ENCODE results near the gene CWC27. TPM values are rescaled to one million over a fixed set of nuclear protein-coding genes. Genes with fewer than 3 reads are reported as not detected.
"Not testable (repeated sequence)": the region's sequence is repeated elsewhere in the genome, so short reads cannot be mapped to it uniquely, and the experiment has no call there.

Gene CWC27
- polyA plus RNA-seq, 1 experiment: 39.5 TPM

DNA sequence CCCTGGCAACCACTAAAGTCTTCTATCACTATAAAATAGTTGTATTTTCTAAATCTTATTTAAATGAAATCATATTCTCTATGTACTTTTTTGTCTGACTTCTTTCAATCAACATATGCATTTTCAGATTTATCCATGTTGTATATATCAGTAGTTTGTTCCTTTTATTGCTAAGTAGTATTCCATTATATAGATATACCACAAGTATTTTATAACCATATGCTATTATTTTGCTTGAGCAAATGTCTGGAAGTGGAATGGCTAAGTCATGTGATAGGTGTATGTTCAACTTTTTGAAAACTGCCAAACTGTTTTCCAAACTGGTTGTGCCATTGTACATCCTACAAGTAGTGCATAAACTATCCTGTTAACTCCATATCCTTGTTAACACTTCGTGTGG is 131.1 kb downstream of the CWC27 start:
- ChIA-PET CTCF (no interaction called here), POLR2A (no interaction called here)
- DNase-seq (ENCODE audit: low read depth, low spot score): no peak
- Histone ChIP-seq H3K9me3 (ENCODE audit: control insufficient read depth, insufficient read depth, low read length) (no peaks in the 10 kb centered on the region), H3K27me3 (ENCODE audit: control insufficient read depth, insufficient read depth, low read length) (no peaks in the 10 kb centered on the region), H3K4me3 (ENCODE audit: low read depth, low read length) (no peak overlapping the region), H3K27ac (ENCODE audit: low read depth, low read length) (no peak overlapping the region)
- TF ChIP-seq, protein P1, sequence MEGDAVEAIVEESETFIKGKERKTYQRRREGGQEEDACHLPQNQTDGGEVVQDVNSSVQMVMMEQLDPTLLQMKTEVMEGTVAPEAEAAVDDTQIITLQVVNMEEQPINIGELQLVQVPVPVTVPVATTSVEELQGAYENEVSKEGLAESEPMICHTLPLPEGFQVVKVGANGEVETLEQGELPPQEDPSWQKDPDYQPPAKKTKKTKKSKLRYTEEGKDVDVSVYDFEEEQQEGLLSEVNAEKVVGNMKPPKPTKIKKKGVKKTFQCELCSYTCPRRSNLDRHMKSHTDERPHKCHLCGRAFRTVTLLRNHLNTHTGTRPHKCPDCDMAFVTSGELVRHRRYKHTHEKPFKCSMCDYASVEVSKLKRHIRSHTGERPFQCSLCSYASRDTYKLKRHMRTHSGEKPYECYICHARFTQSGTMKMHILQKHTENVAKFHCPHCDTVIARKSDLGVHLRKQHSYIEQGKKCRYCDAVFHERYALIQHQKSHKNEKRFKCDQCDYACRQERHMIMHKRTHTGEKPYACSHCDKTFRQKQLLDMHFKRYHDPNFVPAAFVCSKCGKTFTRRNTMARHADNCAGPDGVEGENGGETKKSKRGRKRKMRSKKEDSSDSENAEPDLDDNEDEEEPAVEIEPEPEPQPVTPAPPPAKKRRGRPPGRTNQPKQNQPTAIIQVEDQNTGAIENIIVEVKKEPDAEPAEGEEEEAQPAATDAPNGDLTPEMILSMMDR (IDR thresholded peaks at IDR 0.05; ENCODE audit: low read depth, low read length): no peak

DNA sequence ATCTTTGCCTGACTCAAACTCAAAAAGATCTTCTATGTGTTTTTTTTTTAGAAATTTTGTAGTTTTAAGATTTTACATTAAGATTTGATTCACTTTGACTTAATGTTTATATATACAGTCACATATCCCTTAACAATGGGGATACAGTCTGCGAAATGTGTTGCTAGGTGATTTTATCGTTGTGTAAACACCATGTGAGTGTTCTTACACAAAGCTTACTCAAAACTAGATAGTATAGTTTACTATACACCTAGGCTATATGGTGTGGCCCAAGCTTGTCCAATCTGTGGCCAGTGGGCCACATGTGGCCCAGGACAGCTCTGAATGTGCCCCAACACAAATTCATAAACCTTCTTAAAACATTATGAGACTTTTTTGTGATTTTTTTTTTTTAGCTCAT is 131.9 kb downstream of the CWC27 start:
- TF ChIP-seq, protein P1 (IDR thresholded peaks at IDR 0.05; ENCODE audit: low read depth, low read length): no peak
- Histone ChIP-seq H3K9me3 (ENCODE audit: control insufficient read depth, insufficient read depth, low read length) (no peaks in the 10 kb centered on the region), H3K27ac (ENCODE audit: low read depth, low read length) (no peak overlapping the region), H3K27me3 (ENCODE audit: control insufficient read depth, insufficient read depth, low read length) (no peaks in the 10 kb centered on the region), H3K4me3 (ENCODE audit: low read depth, low read length) (no peak overlapping the region)
- DNase-seq (ENCODE audit: low read depth, low spot score): no peak
- ChIA-PET POLR2A (no interaction called here), CTCF (no interaction called here)

DNA sequence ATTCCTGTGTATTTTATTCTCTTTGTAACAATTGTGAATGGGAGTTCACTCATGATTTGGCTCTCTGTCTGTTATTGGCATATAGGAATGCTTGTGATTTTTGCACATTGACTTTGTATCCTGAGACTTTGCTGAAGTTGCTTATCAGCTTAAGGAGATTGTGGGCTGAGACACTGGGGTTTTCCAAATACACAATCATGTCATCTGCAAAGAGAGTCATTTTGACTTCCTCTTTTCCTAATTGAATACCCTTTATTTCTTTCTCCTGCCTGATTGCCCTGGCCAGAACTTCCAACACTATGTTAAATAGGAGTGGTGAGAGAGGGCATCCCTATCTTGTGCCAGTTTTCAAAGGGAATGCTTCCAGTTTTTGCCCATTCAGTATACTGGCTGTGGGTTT is 138.7 kb downstream of the CWC27 start:
- DNase-seq (ENCODE audit: low read depth, low spot score); H3K27ac ChIP-seq (ENCODE audit: low read depth, low read length); POLR2A ChIA-PET; H3K9me3 ChIP-seq (ENCODE audit: control insufficient read depth, insufficient read depth, low read length); H3K4me3 ChIP-seq (ENCODE audit: low read depth, low read length); CTCF ChIA-PET; H3K27me3 ChIP-seq (ENCODE audit: control insufficient read depth, insufficient read depth, low read length): not testable (repeated sequence)

DNA sequence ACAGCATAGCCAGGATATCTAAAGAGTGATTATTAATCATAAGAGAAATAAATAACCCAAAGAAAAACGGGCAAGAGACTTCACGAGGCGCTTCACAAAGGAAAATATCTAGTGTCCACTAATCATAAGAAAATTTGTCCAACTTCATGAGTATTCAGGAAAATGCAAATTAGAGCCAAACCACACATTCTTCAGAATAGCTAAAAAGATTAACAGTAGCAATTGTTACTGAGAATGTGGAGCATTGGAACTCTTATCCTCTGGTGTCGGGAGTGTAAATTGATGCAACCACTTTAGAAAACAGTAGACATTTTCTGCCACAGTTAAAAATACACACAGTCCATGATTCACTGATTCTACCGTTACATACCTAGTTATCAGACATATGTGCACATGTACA is 145.7 kb downstream of the CWC27 start:
- DNase-seq (ENCODE audit: low read depth, low spot score): no peak
- ChIA-PET CTCF (no interaction called here), POLR2A (no interaction called here)
- H3K27ac ChIP-seq (ENCODE audit: low read depth, low read length): no peak overlapping the region
- TF ChIP-seq, protein P1 (IDR thresholded peaks at IDR 0.05; ENCODE audit: low read depth, low read length): no peak
- no peak overlapping the region for H3K4me3 ChIP-seq (ENCODE audit: low read depth, low read length)
- H3K9me3 ChIP-seq (ENCODE audit: control insufficient read depth, insufficient read depth, low read length): peaks cover 6% of the 10 kb centered on the region; the same call in 1 of the 2 replicates
- H3K27me3 ChIP-seq (ENCODE audit: control insufficient read depth, insufficient read depth, low read length): no peaks in the 10 kb centered on the region

DNA sequence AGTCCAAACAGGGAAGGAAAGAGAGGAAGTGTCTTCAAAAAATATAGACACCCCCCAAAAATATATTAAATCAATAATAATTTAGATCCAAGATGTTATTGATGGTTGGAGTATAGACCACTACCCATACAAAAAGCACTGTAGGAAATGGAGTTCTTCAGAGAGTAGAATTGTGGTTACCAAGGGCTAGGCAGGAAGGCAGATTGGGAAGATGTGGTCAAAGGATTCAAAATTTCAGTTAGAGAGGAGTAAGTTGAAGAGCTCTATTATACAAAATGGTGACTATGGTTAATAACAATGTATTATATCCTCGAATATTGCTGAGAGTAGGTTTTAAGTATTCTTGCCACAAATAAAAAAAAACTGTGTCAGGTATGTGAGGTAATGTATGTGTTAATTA is 149.4 kb downstream of the CWC27 start:
- ChIA-PET CTCF (no interaction called here), POLR2A (no interaction called here)
- Histone ChIP-seq H3K27ac (ENCODE audit: low read depth, low read length) (no peak overlapping the region), H3K9me3 (ENCODE audit: control insufficient read depth, insufficient read depth, low read length) (no peaks in the 10 kb centered on the region; the same call in 1 of the 2 replicates), H3K27me3 (ENCODE audit: control insufficient read depth, insufficient read depth, low read length) (no peaks in the 10 kb centered on the region), H3K4me3 (ENCODE audit: low read depth, low read length) (no peak overlapping the region)
- no peak for DNase-seq (ENCODE audit: low read depth, low spot score)
- TF ChIP-seq, protein P1 (IDR thresholded peaks at IDR 0.05; ENCODE audit: low read depth, low read length): no peak

DNA sequence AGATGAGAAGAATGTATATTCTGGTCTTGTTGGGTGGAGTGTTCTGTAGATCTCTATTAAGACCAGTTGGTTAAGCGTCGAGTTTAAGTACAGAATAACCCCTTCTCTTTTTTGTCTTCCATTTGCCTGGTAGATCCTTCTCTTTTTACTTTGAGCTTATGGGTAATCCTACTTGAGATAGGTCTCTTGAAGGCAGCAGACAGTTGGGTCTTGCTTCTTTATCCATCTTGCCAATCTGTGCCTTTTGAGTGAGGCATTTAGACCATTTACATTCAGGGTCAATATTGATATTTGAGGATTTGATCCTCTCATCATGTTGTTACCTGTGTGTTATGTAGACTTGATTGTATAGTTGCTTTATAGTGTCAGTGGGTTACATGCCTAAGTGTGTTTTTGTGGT is 152.7 kb downstream of the CWC27 start:
- DNase-seq (ENCODE audit: low read depth, low spot score): no peak
- Histone ChIP-seq H3K4me3 (ENCODE audit: low read depth, low read length) (no peak overlapping the region), H3K27ac (ENCODE audit: low read depth, low read length) (no peak overlapping the region), H3K9me3 (ENCODE audit: control insufficient read depth, insufficient read depth, low read length) (no peaks in the 10 kb centered on the region; the same call in 1 of the 2 replicates), H3K27me3 (ENCODE audit: control insufficient read depth, insufficient read depth, low read length) (no peaks in the 10 kb centered on the region)
- TF ChIP-seq, protein P1 (IDR thresholded peaks at IDR 0.05; ENCODE audit: low read depth, low read length): no peak
- ChIA-PET POLR2A (no interaction called here), CTCF (no interaction called here)

Measured in AG04450 (cell line).